ENCODE measurements around the gene SLC23A2.
"Not testable (repeated sequence)": the region's sequence is repeated elsewhere in the genome, so short reads cannot be mapped to it uniquely, and the experiment has no call there.

DNA sequence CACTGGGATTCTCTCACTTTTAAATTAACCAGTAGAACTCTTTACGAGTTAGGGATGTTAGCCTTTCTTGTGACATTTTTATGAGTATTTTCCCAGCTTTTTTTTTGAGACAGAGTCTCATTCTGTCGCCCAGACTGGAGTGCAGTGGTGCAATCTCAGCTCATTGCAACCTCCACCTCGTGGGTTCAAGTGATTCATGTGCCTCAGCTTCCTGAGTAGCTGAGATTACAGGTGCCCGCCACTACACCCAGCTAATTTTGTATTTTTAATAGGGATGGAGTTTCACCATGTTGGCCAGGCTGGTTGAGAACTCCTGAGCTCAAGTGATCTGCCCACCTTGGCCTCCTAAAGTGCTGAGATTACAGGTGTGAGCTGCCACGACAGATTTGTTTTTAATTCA, 123.2 kb downstream of the SLC23A2 start:
- TF ChIP-seq, protein P1, sequence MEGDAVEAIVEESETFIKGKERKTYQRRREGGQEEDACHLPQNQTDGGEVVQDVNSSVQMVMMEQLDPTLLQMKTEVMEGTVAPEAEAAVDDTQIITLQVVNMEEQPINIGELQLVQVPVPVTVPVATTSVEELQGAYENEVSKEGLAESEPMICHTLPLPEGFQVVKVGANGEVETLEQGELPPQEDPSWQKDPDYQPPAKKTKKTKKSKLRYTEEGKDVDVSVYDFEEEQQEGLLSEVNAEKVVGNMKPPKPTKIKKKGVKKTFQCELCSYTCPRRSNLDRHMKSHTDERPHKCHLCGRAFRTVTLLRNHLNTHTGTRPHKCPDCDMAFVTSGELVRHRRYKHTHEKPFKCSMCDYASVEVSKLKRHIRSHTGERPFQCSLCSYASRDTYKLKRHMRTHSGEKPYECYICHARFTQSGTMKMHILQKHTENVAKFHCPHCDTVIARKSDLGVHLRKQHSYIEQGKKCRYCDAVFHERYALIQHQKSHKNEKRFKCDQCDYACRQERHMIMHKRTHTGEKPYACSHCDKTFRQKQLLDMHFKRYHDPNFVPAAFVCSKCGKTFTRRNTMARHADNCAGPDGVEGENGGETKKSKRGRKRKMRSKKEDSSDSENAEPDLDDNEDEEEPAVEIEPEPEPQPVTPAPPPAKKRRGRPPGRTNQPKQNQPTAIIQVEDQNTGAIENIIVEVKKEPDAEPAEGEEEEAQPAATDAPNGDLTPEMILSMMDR (IDR thresholded peaks at IDR 0.05), result not testable (repeated sequence)
- TF ChIP-seq POLR2A (IDR thresholded peaks at IDR 0.05), result not testable (repeated sequence)
